ENCODE measurements around the gene WFDC11.

- no peak for TF ChIP-seq POLR2AphosphoS5 (IDR thresholded peaks at IDR 0.05)
- TF ChIP-seq POLR2A (IDR thresholded peaks at IDR 0.05), result no peak
These were observed 62.2 kb downstream of the WFDC11 start for GRCh38 chr20:45607810-45608209.
